SJCRH30 (cell line): ENCODE results near the gene FAM181B. TPM values are rescaled to one million over a fixed set of nuclear protein-coding genes. Genes with fewer than 3 reads are reported as not detected.

ENCODE experiments used
- DNase-seq, 2 experiments: peaks; one replicate each; pipeline ENCODE4 v3.0.0-alpha.2; 2015 to 2020
- H3K27ac ChIP-seq: fragments of 250-450 bp; sonication (Bioruptor Pico); 2 replicates; pipeline ENCODE4 v1.5.1; 2020; ENCODE audit warnings: mild to moderate bottlenecking, moderate library complexity
- H3K27me3 ChIP-seq: fragments of 250-450 bp; sonication (Bioruptor Pico); 2 replicates; pipeline ENCODE4 v1.5.1; 2020; ENCODE audit warnings: mild to moderate bottlenecking, moderate library complexity
- H3K36me3 ChIP-seq: fragments of 250-450 bp; sonication (Bioruptor Pico); 2 replicates; pipeline ENCODE4 v1.5.1; 2020; ENCODE audit warnings: mild to moderate bottlenecking, moderate library complexity
- H3K4me1 ChIP-seq: fragments of 250-450 bp; sonication (Bioruptor Pico); 2 replicates; pipeline ENCODE4 v1.5.1; 2020; ENCODE audit warnings: mild to moderate bottlenecking, moderate library complexity
- H3K4me3 ChIP-seq: fragments of 250-450 bp; sonication (Bioruptor Pico); 2 replicates; pipeline ENCODE4 v1.5.1; 2020; ENCODE audit warnings: mild to moderate bottlenecking, moderate library complexity
- H3K9me3 ChIP-seq: fragments of 250-450 bp; sonication (Bioruptor Pico); replicated peaks from 2 replicates; pipeline ENCODE4 v1.5.1; 2020; ENCODE audit warnings: mild to moderate bottlenecking, moderate library complexity
- total RNA-seq: library from RNA; depleted of rRNA; stranded (reverse); fragments of >200 nt; shearing (Covaris generic); gene quantifications from 2 replicates; pipeline ENCODE4 v1.2.3, GENCODE V29; 2014; rRNA removed

The FAM181B gene
- total RNA-seq, 1 experiment from 2014 or later: not detected

DNA sequence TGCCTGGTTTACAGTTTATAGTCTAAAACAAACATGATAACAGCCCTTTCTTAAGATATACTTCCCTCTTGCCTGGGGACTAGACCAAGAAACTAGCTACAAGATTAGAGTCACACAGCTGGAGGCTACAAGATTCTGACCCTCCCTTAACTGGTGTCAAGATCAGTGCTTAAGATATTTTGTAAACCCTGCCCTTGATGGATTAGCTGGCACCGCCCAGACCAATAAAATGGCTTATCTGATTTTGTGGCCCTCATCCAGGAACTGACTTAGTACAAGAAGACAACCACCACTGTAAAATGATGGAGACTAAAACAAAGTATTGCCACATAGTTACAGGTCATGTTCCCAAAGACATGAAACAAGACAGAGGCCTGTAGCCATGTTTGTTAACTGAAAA lies 53.4 kb downstream of the FAM181B start:
- H3K27ac ChIP-seq: no peak overlapping the region
- H3K36me3 ChIP-seq: no peaks in the 10 kb centered on the region
- H3K4me1 ChIP-seq: no peaks in the 10 kb centered on the region
- H3K27me3 ChIP-seq: no peaks in the 10 kb centered on the region; the same call in none of the 2 replicates
- peaks cover 4% of the 10 kb centered on the region for H3K9me3 ChIP-seq
- no peak for DNase-seq
- no peak overlapping the region for H3K4me3 ChIP-seq

Other genes with a start within 250 kb of the FAM181B start
- gene PRCP, start 166.6 kb upstream of the FAM181B start, total RNA-seq: 65.8 and 72.1 TPM in 2 replicates
- gene DDIAS, start 167.9 kb upstream of the FAM181B start, total RNA-seq: 56.7 and 58.7 TPM in 2 replicates